GM19452 (cell line): ENCODE measurements around the gene INVS.
"Not testable (repeated sequence)": the region's sequence is repeated elsewhere in the genome, so short reads cannot be mapped to it uniquely, and the experiment has no call there.

Experiments
- ATAC-seq: cut with Tn5 transposase; IDR thresholded peaks from one replicate; pipeline ENCODE4 v1.9.1; 2021; ENCODE audit not compliant: unreplicated experiment

INVS gene

GRCh38 chr9:100083448-100084127, 15.5 kb upstream of the INVS start:
- peak; percentile 46 for ATAC-seq

GRCh38 chr9:100084128-100084453, 15.0 kb upstream of the INVS start:
- peak; percentile 50 for ATAC-seq

GRCh38 chr9:100084734-100085133, 14.3 kb upstream of the INVS start:
- peak; percentile 80 for ATAC-seq

GRCh38 chr9:100086097-100086635, 12.9 kb upstream of the INVS start:
- ATAC-seq: no peak

- ATAC-seq: no peak
Measured at GRCh38 chr9:100087218-100087617, 11.8 kb upstream of the INVS start.

GRCh38 chr9:100088202-100088601, 10.8 kb upstream of the INVS start:
- no peak for ATAC-seq

- no peak for ATAC-seq
Measured at GRCh38 chr9:100090880-100091279, 8.2 kb upstream of the INVS start.

GRCh38 chr9:100091650-100092049, 7.4 kb upstream of the INVS start:
- ATAC-seq: no peak

GRCh38 chr9:100092066-100092465, 7.0 kb upstream of the INVS start:
- ATAC-seq: no peak

GRCh38 chr9:100094411-100094810, 4.6 kb upstream of the INVS start:
- ATAC-seq: not testable (repeated sequence)

- no peak for ATAC-seq
Measured at GRCh38 chr9:100096378-100096916, 2.6 kb upstream of the INVS start.

GRCh38 chr9:100098046-100098886, 777 bp upstream of the INVS start:
- ATAC-seq: peak; percentile 10

- peak; percentile 2 for ATAC-seq
Measured at GRCh38 chr9:100099722-100100042, 639 bp downstream of the INVS start.

- no peak for ATAC-seq
Measured at GRCh38 chr9:100100146-100100667, 1.2 kb downstream of the INVS start.

GRCh38 chr9:100101608-100102007, 2.6 kb downstream of the INVS start:
- no peak for ATAC-seq

- no peak for ATAC-seq
Measured at GRCh38 chr9:100104314-100104713, 5.3 kb downstream of the INVS start.

GRCh38 chr9:100105861-100106260, 6.8 kb downstream of the INVS start:
- ATAC-seq: no peak

GRCh38 chr9:100106616-100107015, 7.6 kb downstream of the INVS start:
- ATAC-seq: no peak

- no peak for ATAC-seq
Measured at GRCh38 chr9:100108559-100108958, 9.5 kb downstream of the INVS start.

- ATAC-seq: no peak
Measured at GRCh38 chr9:100111235-100111634, 12.2 kb downstream of the INVS start.

- ATAC-seq: no peak
Measured at GRCh38 chr9:100112677-100113336, 13.8 kb downstream of the INVS start.
